Smooth muscle cell (in vitro differentiated cells): ENCODE measurements around the gene CEACAM16. TPM values are rescaled to one million over a fixed set of nuclear protein-coding genes. Genes with fewer than 3 reads are reported as not detected.

Experiments used
- DNase-seq: peaks from one replicate; lab custom pipeline; 2025; ENCODE audit not compliant: unreplicated experiment; lab: John Stamatoyannopoulos, UW
- H2AFZ ChIP-seq: fragments of 200-600 bp; sonication (generic); 2 replicates; pipeline ENCODE4 v1.6.0; 2016; ENCODE audit warnings: antibody characterized with exemption, low read depth, mild to moderate bottlenecking
- H3F3A ChIP-seq: fragments of 200-600 bp; sonication (generic); 2 replicates; pipeline ENCODE4 v1.6.0; 2017; ENCODE audit warnings: antibody characterized with exemption, low read depth
- H3K27ac ChIP-seq: fragments of 200-600 bp; sonication (generic); 2 replicates; pipeline ENCODE4 v1.5.1; 2016; ENCODE audit warnings: low read depth, mild to moderate bottlenecking
- H3K27me3 ChIP-seq: fragments of 200-600 bp; sonication (generic); 2 replicates; pipeline ENCODE4 v1.6.1; 2016; ENCODE audit warnings: low read depth, mild to moderate bottlenecking
- H3K36me3 ChIP-seq: fragments of 200-600 bp; sonication (generic); 2 replicates; pipeline ENCODE4 v1.5.1; 2016; ENCODE audit warnings: low read depth
- H3K4me1 ChIP-seq: fragments of 200-600 bp; sonication (generic); 2 replicates; pipeline ENCODE4 v1.5.1; 2016; ENCODE audit warnings: low read depth
- H3K4me2 ChIP-seq: fragments of 200-600 bp; sonication (generic); 2 replicates; pipeline ENCODE4 v1.6.0; 2016; ENCODE audit warnings: mild to moderate bottlenecking
- H3K4me3 ChIP-seq: fragments of 200-600 bp; sonication (generic); 2 replicates; pipeline ENCODE4 v1.5.1; 2016; ENCODE audit warnings: mild to moderate bottlenecking
- H3K79me2 ChIP-seq: fragments of 200-600 bp; sonication (generic); 2 replicates; pipeline ENCODE4 v1.6.0; 2016; ENCODE audit warnings: low read depth, mild to moderate bottlenecking
- H3K9ac ChIP-seq: fragments of 200-600 bp; sonication (generic); 2 replicates; pipeline ENCODE4 v1.6.0; 2016; ENCODE audit warnings: low read depth
- H3K9me3 ChIP-seq: fragments of 200-600 bp; sonication (generic); replicated peaks from 2 replicates; pipeline ENCODE4 v1.5.1; 2016; ENCODE audit warnings: low read depth
- H4K20me1 ChIP-seq: fragments of 200-600 bp; sonication (generic); 2 replicates; pipeline ENCODE4 v1.6.0; 2016; ENCODE audit warnings: low read depth
- WGBS: methylation state at CpG from one replicate; pipeline ENCODE4 v1.1.7; 2016; ENCODE audit warnings: low lambda C conversion rate; 5-methylcytosine and 5-hydroxymethylcytosine counted together
- polyA plus RNA-seq: library from polyadenylated mRNA; unstranded; fragments of >200 nt; fragmentation: Nextera tagmentation; extraction: Ambion mirVana; gene quantifications from 2 replicates; pipeline ENCODE4 v1.2.1, GENCODE V29; 2016
- total RNA-seq: library from RNA; depleted of rRNA; stranded (reverse); fragments of >200 nt; gene quantifications from 2 replicates; pipeline ENCODE4 v1.2.3, GENCODE V29; 2014
- TF ChIP-seq, protein P1 (sequence below): fragments of 200-600 bp; sonication (generic); IDR thresholded peaks from 2 replicates; pipeline ENCODE4 v1.5.1; 2017; ENCODE audit warnings: borderline replicate concordance, mild to moderate bottlenecking, antibody characterized with exemption; ENCODE audit not compliant: insufficient read depth, poor library complexity, severe bottlenecking

The CEACAM16 gene, protein sequence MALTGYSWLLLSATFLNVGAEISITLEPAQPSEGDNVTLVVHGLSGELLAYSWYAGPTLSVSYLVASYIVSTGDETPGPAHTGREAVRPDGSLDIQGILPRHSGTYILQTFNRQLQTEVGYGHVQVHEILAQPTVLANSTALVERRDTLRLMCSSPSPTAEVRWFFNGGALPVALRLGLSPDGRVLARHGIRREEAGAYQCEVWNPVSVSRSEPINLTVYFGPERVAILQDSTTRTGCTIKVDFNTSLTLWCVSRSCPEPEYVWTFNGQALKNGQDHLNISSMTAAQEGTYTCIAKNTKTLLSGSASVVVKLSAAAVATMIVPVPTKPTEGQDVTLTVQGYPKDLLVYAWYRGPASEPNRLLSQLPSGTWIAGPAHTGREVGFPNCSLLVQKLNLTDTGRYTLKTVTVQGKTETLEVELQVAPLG
- total RNA-seq = not detected in 2 replicates
- polyA plus RNA-seq = not detected in 2 replicates

DNA sequence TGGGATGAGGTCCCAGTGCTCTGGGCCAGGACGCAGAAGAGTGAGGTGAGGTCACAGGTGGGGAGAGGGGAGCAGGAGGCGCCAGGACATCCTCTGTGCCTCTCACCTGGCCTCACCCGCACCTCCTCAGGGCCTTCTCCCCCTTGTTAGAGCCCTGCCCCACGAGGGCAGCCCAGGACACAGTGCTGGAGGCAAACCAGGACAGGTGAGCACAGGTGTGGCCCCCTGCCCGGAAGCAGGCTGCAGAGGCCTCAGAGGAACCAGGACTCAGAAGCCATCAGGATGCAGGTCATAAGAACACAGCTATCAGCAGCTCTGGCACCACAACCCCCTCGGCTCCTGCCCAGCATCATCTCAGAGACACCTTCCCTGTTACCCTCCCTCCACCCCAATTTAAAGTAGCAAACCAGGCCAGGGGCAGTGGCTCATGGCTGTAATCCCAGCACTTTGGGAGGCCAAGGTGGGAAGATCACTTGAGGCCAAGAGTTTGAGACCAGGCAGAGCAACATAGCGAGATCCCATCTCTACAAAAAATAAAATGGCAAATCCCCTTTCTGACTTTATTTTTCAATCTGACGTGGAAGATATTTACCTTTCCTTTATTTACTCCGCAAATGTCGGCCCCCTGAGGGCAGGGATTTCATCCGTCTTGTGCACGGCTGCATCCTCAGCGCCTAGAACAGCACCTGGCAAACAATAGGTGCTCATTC is at the start of gene CEACAM16:
Gene CEACAM16 (plus strand): TSS at position 660 of the 710 bp plus-strand sequence. CDS start 2,306 bp downstream, outside the sequence.
- TF ChIP-seq, protein P1, sequence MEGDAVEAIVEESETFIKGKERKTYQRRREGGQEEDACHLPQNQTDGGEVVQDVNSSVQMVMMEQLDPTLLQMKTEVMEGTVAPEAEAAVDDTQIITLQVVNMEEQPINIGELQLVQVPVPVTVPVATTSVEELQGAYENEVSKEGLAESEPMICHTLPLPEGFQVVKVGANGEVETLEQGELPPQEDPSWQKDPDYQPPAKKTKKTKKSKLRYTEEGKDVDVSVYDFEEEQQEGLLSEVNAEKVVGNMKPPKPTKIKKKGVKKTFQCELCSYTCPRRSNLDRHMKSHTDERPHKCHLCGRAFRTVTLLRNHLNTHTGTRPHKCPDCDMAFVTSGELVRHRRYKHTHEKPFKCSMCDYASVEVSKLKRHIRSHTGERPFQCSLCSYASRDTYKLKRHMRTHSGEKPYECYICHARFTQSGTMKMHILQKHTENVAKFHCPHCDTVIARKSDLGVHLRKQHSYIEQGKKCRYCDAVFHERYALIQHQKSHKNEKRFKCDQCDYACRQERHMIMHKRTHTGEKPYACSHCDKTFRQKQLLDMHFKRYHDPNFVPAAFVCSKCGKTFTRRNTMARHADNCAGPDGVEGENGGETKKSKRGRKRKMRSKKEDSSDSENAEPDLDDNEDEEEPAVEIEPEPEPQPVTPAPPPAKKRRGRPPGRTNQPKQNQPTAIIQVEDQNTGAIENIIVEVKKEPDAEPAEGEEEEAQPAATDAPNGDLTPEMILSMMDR = no peak
- 93% methylated on average over 13 of the region's 13 CpGs for WGBS
- no peaks in the 10 kb centered on the region for H3K4me1 ChIP-seq

DNA sequence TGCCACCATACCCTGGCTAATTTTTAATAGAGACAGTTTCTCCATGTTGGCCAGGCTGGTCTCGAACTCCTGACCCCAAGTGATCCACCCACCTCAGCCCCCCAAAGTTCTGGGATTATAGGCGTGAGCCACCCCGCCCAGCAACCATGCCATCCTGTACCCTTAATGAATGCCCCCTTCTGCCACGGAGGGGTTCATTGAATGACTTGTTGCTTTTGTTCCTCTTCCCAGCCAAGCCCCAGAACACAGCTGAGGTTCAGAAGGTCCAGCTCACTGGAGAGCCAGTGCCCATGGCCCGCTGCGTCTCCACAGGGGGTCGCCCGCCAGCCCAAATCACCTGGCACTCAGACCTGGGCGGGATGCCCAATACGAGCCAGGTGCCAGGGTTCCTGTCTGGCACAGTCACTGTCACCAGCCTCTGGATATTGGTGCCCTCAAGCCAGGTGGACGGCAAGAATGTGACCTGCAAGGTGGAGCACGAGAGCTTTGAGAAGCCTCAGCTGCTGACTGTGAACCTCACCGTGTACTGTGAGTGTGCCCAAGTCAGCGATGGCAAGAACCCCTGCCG is 49.3 kb upstream of the CEACAM16 start:
- WGBS = 97% methylated on average over 15 of the region's 15 CpGs
- Histone ChIP-seq H3K9me3 (no peaks in the 10 kb centered on the region), H3F3A (no peaks in the 10 kb centered on the region), H3K79me2 (peaks cover 17% of the 10 kb centered on the region), H3K9ac (no peak overlapping the region), H3K4me1 (no peaks in the 10 kb centered on the region), H3K27ac (no peak overlapping the region), H3K36me3 (peaks cover 7% of the 10 kb centered on the region), H2AFZ (no peak overlapping the region), H3K4me3 (no peak overlapping the region), H3K4me2 (no peak overlapping the region), H4K20me1 (peaks cover 28% of the 10 kb centered on the region), H3K27me3 (no peaks in the 10 kb centered on the region)
- DNase-seq = no peak
- TF ChIP-seq, protein P1 = no peak

More for the DNA sequence above, at the start of gene CEACAM16:
- Histone ChIP-seq H3K4me3 (no peak within 1 kb of the TSS), H3K27me3 (no peaks in the 10 kb centered on the region), H4K20me1 (no peaks in the 10 kb centered on the region), H3K36me3 (no peaks in the 10 kb centered on the region), H3K79me2 (no peaks in the 10 kb centered on the region), H2AFZ (no peak within 1 kb of the TSS), H3K4me2 (no peak within 1 kb of the TSS), H3K9ac (no peak within 1 kb of the TSS), H3K27ac (no peak within 1 kb of the TSS), H3K9me3 (no peaks in the 10 kb centered on the region), H3F3A (no peaks in the 10 kb centered on the region)
- DNase-seq = no peak

DNA sequence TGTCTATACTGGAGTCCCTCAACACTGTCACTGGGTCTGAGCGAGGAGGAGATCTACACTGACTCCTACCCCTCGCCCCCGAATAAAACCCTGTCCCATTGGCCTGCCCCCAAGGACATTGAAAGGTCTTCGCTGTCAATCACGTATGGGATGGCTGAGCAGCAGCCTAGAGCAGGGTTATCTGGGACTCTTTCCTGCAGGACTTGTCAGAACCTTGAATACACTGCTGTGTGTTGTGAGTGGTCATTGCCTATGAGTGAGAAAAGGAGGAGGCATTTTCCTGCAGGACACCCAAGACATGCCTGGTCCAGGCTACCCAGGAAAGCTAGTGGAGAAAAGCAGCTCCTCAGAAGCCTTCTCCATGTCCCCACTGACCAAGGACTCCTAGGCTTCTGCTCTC is 45.6 kb upstream of the CEACAM16 start:
- TF ChIP-seq, protein P1 = no peak
- peaks cover 10% of the 10 kb centered on the region for H3K36me3 ChIP-seq

More for the DNA sequence above, 45.6 kb upstream of the CEACAM16 start:
- Histone ChIP-seq H3K9ac (no peak overlapping the region), H3K9me3 (no peaks in the 10 kb centered on the region), H3F3A (no peaks in the 10 kb centered on the region), H3K79me2 (no peaks in the 10 kb centered on the region), H2AFZ (no peak overlapping the region), H4K20me1 (peaks cover 8% of the 10 kb centered on the region), H3K4me2 (no peak overlapping the region), H3K4me3 (no peak overlapping the region), H3K4me1 (no peaks in the 10 kb centered on the region), H3K27me3 (no peaks in the 10 kb centered on the region), H3K27ac (no peak overlapping the region)
- 99% methylated on average over 5 of the region's 5 CpGs for WGBS
- no peak for DNase-seq
